Activated T-cell treated with anti-CD3 and anti-CD28 coated beads for 4 hours (primary cell): Measurements from ENCODE around the gene MAGEB1.

Experiments
- DNase-seq: peaks from one replicate; pipeline ENCODE4 v3.0.0-alpha.2; 2020

Gene MAGEB1

DNA sequence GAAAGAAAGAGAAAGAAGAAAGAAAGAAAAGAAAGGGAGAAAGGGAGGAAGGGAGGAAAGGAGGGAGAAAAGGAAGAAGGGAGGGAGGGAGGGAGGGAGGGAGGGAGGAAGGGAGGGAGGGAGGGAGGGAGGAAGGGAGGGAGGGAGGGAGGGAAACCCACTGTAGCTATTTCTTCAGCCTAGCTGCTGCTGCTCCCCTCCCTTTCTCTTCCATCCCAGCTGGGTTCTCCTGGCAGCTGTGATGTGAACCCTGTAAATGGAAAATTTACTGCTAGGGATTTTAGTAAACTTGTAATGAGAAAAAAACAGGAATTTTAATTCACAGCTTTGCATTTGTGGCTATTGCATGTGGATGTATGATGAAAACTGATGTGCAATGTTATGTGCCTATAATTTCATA is 54.3 kb downstream of the MAGEB1 start:
- DNase-seq: no peak
